CD4-positive, alpha-beta T cell treated with Interleukin-12 subunit alpha and Interleukin-12 subunit beta, for 1 hour (primary cell): Measurements from ENCODE around the gene CCT7.

ENCODE experiments used
- DNase-seq: peaks from one replicate; pipeline ENCODE4 v3.0.0-alpha.2; 2020

The CCT7 gene

GRCh38 chr2:73227086-73227485, 7.0 kb upstream of the CCT7 start:
- no peak for DNase-seq

GRCh38 chr2:73228631-73229030, 5.5 kb upstream of the CCT7 start:
- DNase-seq, result no peak

- DNase-seq, result peak; percentile 25
Observed at GRCh38 chr2:73232403-73233153, 1.5 kb upstream of the CCT7 start.

GRCh38 chr2:73233154-73233931, 765 bp upstream of the CCT7 start, which contains the start of gene PRADC1:
TSS of gene PRADC1 (minus strand) at chr2:73233239. CDS start at chr2:73233160, 79 bp downstream.
- DNase-seq, result peak; percentile 97

- DNase-seq, result no peak
Observed at GRCh38 chr2:73235315-73236028, 1.4 kb downstream of the CCT7 start.

GRCh38 chr2:73237168-73237567, 3.1 kb downstream of the CCT7 start:
- no peak for DNase-seq

GRCh38 chr2:73238149-73238548, 4.0 kb downstream of the CCT7 start:
- no peak for DNase-seq

GRCh38 chr2:73238976-73239375, 4.9 kb downstream of the CCT7 start:
- DNase-seq, result no peak

- no peak for DNase-seq
Observed at GRCh38 chr2:73239776-73240175, 5.7 kb downstream of the CCT7 start.

GRCh38 chr2:73243884-73244570, 9.9 kb downstream of the CCT7 start:
- no peak for DNase-seq

GRCh38 chr2:73244580-73244979, 10.5 kb downstream of the CCT7 start:
- DNase-seq, result no peak

- DNase-seq, result no peak
Observed at GRCh38 chr2:73246850-73247249, 12.7 kb downstream of the CCT7 start.

GRCh38 chr2:73249636-73250035, 15.5 kb downstream of the CCT7 start:
- DNase-seq, result no peak

GRCh38 chr2:73250872-73251846, 17.1 kb downstream of the CCT7 start:
- no peak for DNase-seq

- DNase-seq, result no peak
Observed at GRCh38 chr2:73252238-73253027, 18.3 kb downstream of the CCT7 start.

- no peak for DNase-seq
Observed at GRCh38 chr2:73253400-73253799, 19.3 kb downstream of the CCT7 start.

GRCh38 chr2:73253901-73254300, 19.8 kb downstream of the CCT7 start:
- DNase-seq, result no peak

GRCh38 chr2:73254343-73255006, 20.4 kb downstream of the CCT7 start:
- DNase-seq, result no peak

- DNase-seq, result no peak
Observed at GRCh38 chr2:73255007-73255644, 21.0 kb downstream of the CCT7 start.
